H9 (cell line): ENCODE data around the gene C14orf39. TPM values are rescaled to one million over a fixed set of nuclear protein-coding genes. Genes with fewer than 3 reads are reported as not detected.

Source experiments
- DNase-seq: peaks from one replicate; pipeline ENCODE4 v3.0.0-alpha.2; 2017
- H2AFZ ChIP-seq: one replicate; pipeline ENCODE4 v1.6.1; 2013; ENCODE audit warnings: mild to moderate bottlenecking, low read length, control low read depth, moderate library complexity
- H2AK5ac ChIP-seq: 2 replicates; pipeline ENCODE4 v1.6.1; 2013; ENCODE audit warnings: low read length, control low read depth, mixed read lengths; ENCODE audit not compliant: insufficient read length
- H2BK120ac ChIP-seq: one replicate; pipeline ENCODE4 v1.6.1; 2013; ENCODE audit warnings: low read depth, mild to moderate bottlenecking, low read length, control low read depth, inconsistent platforms; ENCODE audit not compliant: poor library complexity, severe bottlenecking
- H2BK12ac ChIP-seq: 2 replicates; pipeline ENCODE4 v1.6.1; 2013; ENCODE audit warnings: low read length, control low read depth, mixed read lengths, low read depth; ENCODE audit not compliant: insufficient read length
- H2BK15ac ChIP-seq: 2 replicates; pipeline ENCODE4 v1.6.1; 2013; ENCODE audit warnings: low read depth, low read length, control low read depth
- H2BK20ac ChIP-seq: one replicate; pipeline ENCODE4 v1.6.1; 2013; ENCODE audit warnings: low read depth, mild to moderate bottlenecking, low read length, control low read depth, inconsistent platforms; ENCODE audit not compliant: poor library complexity, severe bottlenecking
- H2BK5ac ChIP-seq: 2 replicates; pipeline ENCODE4 v1.6.1; 2013; ENCODE audit warnings: low read length, control low read depth, mixed read lengths; ENCODE audit not compliant: insufficient read length
- H3K14ac ChIP-seq: 2 replicates; pipeline ENCODE4 v1.6.1; 2013; ENCODE audit warnings: low read length, control low read depth; ENCODE audit not compliant: insufficient read depth
- H3K18ac ChIP-seq: 2 replicates; pipeline ENCODE4 v1.6.1; 2013; ENCODE audit warnings: low read depth, mild to moderate bottlenecking, mixed read lengths, low read length, control low read depth; ENCODE audit not compliant: insufficient read length
- H3K23ac ChIP-seq: 2 replicates; pipeline ENCODE4 v1.6.1; 2013; ENCODE audit warnings: low read length, control low read depth, mixed read lengths, low read depth; ENCODE audit not compliant: insufficient read length
- H3K23me2 ChIP-seq: 2 replicates; pipeline ENCODE4 v1.6.1; 2013; ENCODE audit warnings: low read depth, mild to moderate bottlenecking, mixed read lengths, low read length, control low read depth; ENCODE audit not compliant: insufficient read length, poor library complexity, severe bottlenecking
- H3K27ac ChIP-seq: 2 replicates; pipeline ENCODE4 v1.5.1; 2013; ENCODE audit warnings: low read length, control low read depth, mixed read lengths, low read depth; ENCODE audit not compliant: insufficient read length
- H3K27me3 ChIP-seq: 2 replicates; pipeline ENCODE4 v1.6.1; 2013; ENCODE audit warnings: low read length, control low read depth, inconsistent platforms; ENCODE audit not compliant: insufficient read depth
- H3K4ac ChIP-seq: 2 replicates; pipeline ENCODE4 v1.6.1; 2013; ENCODE audit warnings: low read depth, mild to moderate bottlenecking, control low read depth, inconsistent platforms, low read length, moderate library complexity
- H3K4me1 ChIP-seq: 2 replicates; pipeline ENCODE4 v1.6.1; 2013; ENCODE audit warnings: low read length, control low read depth, inconsistent platforms; ENCODE audit not compliant: insufficient read depth
- H3K4me2 ChIP-seq: 2 replicates; pipeline ENCODE4 v1.6.1; 2013; ENCODE audit warnings: low read length, control low read depth, mixed read lengths; ENCODE audit not compliant: insufficient read length, insufficient read depth
- H3K56ac ChIP-seq: 2 replicates; pipeline ENCODE4 v1.6.1; 2013; ENCODE audit warnings: low read depth, mild to moderate bottlenecking, mixed read lengths, low read length, control low read depth; ENCODE audit not compliant: insufficient read length
- H3K79me1 ChIP-seq: 2 replicates; pipeline ENCODE4 v1.6.1; 2013; ENCODE audit warnings: low read depth, mild to moderate bottlenecking, moderate library complexity, low read length, control low read depth, inconsistent platforms; ENCODE audit not compliant: insufficient read depth, poor library complexity, severe bottlenecking
- H3K79me2 ChIP-seq: 2 replicates; pipeline ENCODE4 v1.6.1; 2013; ENCODE audit warnings: low read length, control low read depth, inconsistent platforms; ENCODE audit not compliant: insufficient read depth
- H3K9ac ChIP-seq: 2 replicates; pipeline ENCODE4 v1.6.1; 2013; ENCODE audit warnings: low read length, control low read depth, mixed read lengths; ENCODE audit not compliant: insufficient read length; ENCODE audit errors: extremely low read depth
- H3K9me3 ChIP-seq: one replicate; pipeline ENCODE4 v1.6.1; 2013; ENCODE audit warnings: low read depth, low read length, inconsistent platforms; ENCODE audit not compliant: control insufficient read depth
- H3T11ph ChIP-seq: one replicate; pipeline ENCODE4 v1.6.1; 2013; ENCODE audit warnings: mild to moderate bottlenecking, low read length, control low read depth, inconsistent platforms
- H4K20me1 ChIP-seq: one replicate; pipeline ENCODE4 v1.6.1; 2013; ENCODE audit not compliant: control insufficient read depth, insufficient read length, insufficient read depth
- H4K5ac ChIP-seq: 2 replicates; pipeline ENCODE4 v1.6.1; 2013; ENCODE audit warnings: low read depth, mild to moderate bottlenecking, mixed read lengths, low read length, control low read depth; ENCODE audit not compliant: insufficient read length
- H4K8ac ChIP-seq: replicated peaks from 2 replicates; pipeline ENCODE4 v1.6.1; 2013; ENCODE audit warnings: low read length, control low read depth, mixed read lengths, low read depth; ENCODE audit not compliant: insufficient read length
- H4K91ac ChIP-seq: 2 replicates; pipeline ENCODE4 v1.6.1; 2013; ENCODE audit warnings: low read depth, mild to moderate bottlenecking, moderate library complexity, mixed read lengths, low read length, control low read depth; ENCODE audit not compliant: insufficient read length
- H3K27ac Mint-ChIP-seq, 3 experiments: 2 replicates in 2 of 3; 3 replicates in 1 of 3; pipeline ENCODE4 v1.8.0; 2020 to 2021; ENCODE audit warnings: mixed read lengths in 3 of 3, mild to moderate bottlenecking in 1 of 3, moderate library complexity in 1 of 3
- H3K27me3 Mint-ChIP-seq: 2 replicates; pipeline ENCODE4 v1.8.0; 2021; ENCODE audit warnings: low read depth, mild to moderate bottlenecking, moderate library complexity, mixed read lengths
- H3K36me3 Mint-ChIP-seq, 3 experiments: 2 replicates in 2 of 3; 3 replicates in 1 of 3; pipeline ENCODE4 v1.8.0; 2020 to 2021; ENCODE audit warnings: low read depth in 3 of 3, mixed read lengths in 3 of 3; ENCODE audit not compliant: insufficient read depth in 1 of 3
- H3K4me1 Mint-ChIP-seq, 2 experiments: 2 replicates each; pipeline ENCODE4 v1.8.0; 2020; ENCODE audit warnings: mixed read lengths in 2 of 2
- H3K4me3 Mint-ChIP-seq, 2 experiments: 2 replicates in 1 of 2; 3 replicates in 1 of 2; pipeline ENCODE4 v1.8.0; 2020 to 2021; ENCODE audit warnings: mild to moderate bottlenecking in 2 of 2, mixed read lengths in 2 of 2, moderate library complexity in 1 of 2
- H3K9me3 Mint-ChIP-seq, 2 experiments: 2 replicates in 1 of 2; 3 replicates in 1 of 2; pipeline ENCODE4 v1.8.0; 2020; ENCODE audit warnings: mild to moderate bottlenecking in 2 of 2, mixed read lengths in 2 of 2, moderate library complexity in 1 of 2
- WGBS: extraction: QIAGEN DNeasy Blood & Tissue Kit; methylation state at CpG from one replicate; pipeline ENCODE4 v1.1.7; 2013; ENCODE audit warnings: missing lambda C conversion rate, low lambda C conversion rate, mixed read lengths; ENCODE audit not compliant: insufficient read length; ENCODE audit errors: extremely low coverage; 5-methylcytosine and 5-hydroxymethylcytosine counted together
- total RNA-seq: library from RNA; stranded (reverse); gene quantifications from 2 replicates; pipeline ENCODE4 v1.2.1, GENCODE V29; 2021
- TF ChIP-seq, protein P1 (sequence below): fragments of 200-600 bp; sonication (generic); conservative IDR thresholded peaks from 3 replicates; pipeline ENCODE4 v1.8.0; 2021; ENCODE audit warnings: antibody characterized with exemption, mild to moderate bottlenecking

C14orf39 gene
- total RNA-seq, 1 experiment from 2014 or later: 1.8 TPM

DNA sequence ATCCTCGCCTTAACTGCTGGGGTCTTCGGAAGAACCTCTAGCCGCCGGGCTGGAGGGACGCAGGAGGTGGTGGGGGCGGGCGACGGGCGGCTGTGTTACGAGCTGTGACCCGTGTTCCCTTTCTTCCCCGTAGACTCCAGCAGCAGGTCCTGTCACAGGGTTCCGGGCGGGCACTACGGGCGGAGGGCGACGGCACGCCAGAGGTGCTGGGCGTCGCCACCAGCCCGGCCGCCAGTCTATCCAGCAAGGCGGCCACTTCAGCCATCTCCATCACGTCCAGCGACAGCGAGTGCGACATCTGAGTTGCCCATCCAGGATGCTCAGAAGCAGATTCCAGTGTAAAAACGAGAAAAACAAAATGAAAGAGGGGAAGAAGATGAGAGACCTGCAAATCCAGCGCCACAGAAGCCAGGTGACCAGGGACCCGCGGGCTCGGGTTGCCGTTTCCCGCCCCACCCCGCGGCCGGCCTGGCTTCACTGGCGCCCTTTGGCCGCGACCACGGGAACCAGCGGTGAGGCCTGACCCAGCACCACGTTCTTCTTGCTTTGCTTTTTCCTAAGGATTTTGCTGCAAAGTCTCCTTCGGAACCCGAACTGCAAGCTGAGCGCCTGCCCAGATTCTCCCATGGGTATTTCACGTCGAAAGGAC is 25.2 kb upstream of the C14orf39 start:
- Mint-ChIP-seq H3K4me3 (peak overlapping the region; percentile 39 to 85; a peak in 4 of 5 replicates), H3K9me3 (peaks cover 3 to 17% of the 10 kb centered on the region in 2 experiments; a peak in 1 of 5 replicates), H3K36me3 (no peaks in the 10 kb centered on the region), H3K27me3 (peaks cover 96% of the 10 kb centered on the region), H3K27ac (no peak overlapping the region), H3K4me1 (peaks cover 44 to 63% of the 10 kb centered on the region in 2 experiments)
- Histone ChIP-seq H3K79me1 (no peaks in the 10 kb centered on the region), H2BK120ac (no peak overlapping the region), H3K4me2 (peak overlapping the region; percentile 83), H3K9me3 (no peaks in the 10 kb centered on the region), H3K27ac (no peak overlapping the region), H3K9ac (no peak overlapping the region), H3K23ac (no peak overlapping the region), H2BK12ac (no peak overlapping the region), H3K23me2 (peaks cover 29% of the 10 kb centered on the region), H4K91ac (no peak overlapping the region), H3K4me1 (peaks cover 4% of the 10 kb centered on the region; the same call in 1 of the 2 replicates), H2BK20ac (no peak overlapping the region), H3K18ac (no peak overlapping the region), H3K27me3 (peaks cover 72% of the 10 kb centered on the region), H2AK5ac (no peak overlapping the region), H3K14ac (no peak overlapping the region), H4K8ac (no peak overlapping the region), H3K4ac (no peak overlapping the region), H3K79me2 (no peaks in the 10 kb centered on the region), H2BK5ac (no peak overlapping the region), H3T11ph (no peak overlapping the region), H3K56ac (no peak overlapping the region), H4K20me1 (peaks cover 4% of the 10 kb centered on the region), H2BK15ac (no peak overlapping the region), H4K5ac (no peak overlapping the region), H2AFZ (no peak overlapping the region)
- peak; percentile 41 for DNase-seq
- TF ChIP-seq, protein P1, sequence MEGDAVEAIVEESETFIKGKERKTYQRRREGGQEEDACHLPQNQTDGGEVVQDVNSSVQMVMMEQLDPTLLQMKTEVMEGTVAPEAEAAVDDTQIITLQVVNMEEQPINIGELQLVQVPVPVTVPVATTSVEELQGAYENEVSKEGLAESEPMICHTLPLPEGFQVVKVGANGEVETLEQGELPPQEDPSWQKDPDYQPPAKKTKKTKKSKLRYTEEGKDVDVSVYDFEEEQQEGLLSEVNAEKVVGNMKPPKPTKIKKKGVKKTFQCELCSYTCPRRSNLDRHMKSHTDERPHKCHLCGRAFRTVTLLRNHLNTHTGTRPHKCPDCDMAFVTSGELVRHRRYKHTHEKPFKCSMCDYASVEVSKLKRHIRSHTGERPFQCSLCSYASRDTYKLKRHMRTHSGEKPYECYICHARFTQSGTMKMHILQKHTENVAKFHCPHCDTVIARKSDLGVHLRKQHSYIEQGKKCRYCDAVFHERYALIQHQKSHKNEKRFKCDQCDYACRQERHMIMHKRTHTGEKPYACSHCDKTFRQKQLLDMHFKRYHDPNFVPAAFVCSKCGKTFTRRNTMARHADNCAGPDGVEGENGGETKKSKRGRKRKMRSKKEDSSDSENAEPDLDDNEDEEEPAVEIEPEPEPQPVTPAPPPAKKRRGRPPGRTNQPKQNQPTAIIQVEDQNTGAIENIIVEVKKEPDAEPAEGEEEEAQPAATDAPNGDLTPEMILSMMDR: no peak
- no CpG with 5 or more reads among the region's 49 CpGs for WGBS
